Activated CD8-positive, alpha-beta T cell treated with anti-CD3 and anti-CD28 coated beads, Interleukin-2, amount 10 ng/mL, durations not matched to agents 7 days and 5 days (primary cell): Measurements from ENCODE around the gene UQCC5. TPM values are rescaled to one million over a fixed set of nuclear protein-coding genes. Genes with fewer than 3 reads are reported as not detected.
"Not testable (repeated sequence)": the region's sequence is repeated elsewhere in the genome, so short reads cannot be mapped to it uniquely, and the experiment has no call there.

Source experiments
- ATAC-seq: fragments of 150-1000 bp; cut with Tn5 transposase; one replicate; pipeline ENCODE4 v1.10.0; 2021; ENCODE audit warnings: moderate library complexity
- CTCF ChIA-PET: fragments of 350-600 bp; sonication (Branson Sonifier 250); formaldehyde crosslinking; loops from one replicate; lab custom pipeline; 2021; ENCODE audit warnings: antibody characterized with exemption; lab: Charles Lee
- POLR2A ChIA-PET: fragments of 350-600 bp; sonication (Branson Sonifier 250); formaldehyde crosslinking; loops from one replicate; lab custom pipeline; 2021; ENCODE audit warnings: antibody characterized with exemption; lab: Charles Lee
- DNase-seq: peaks from one replicate; pipeline ENCODE4 v3.0.0-alpha.2; 2020
- H3K27ac Mint-ChIP-seq: one replicate; pipeline ENCODE4 v1.8.0; 2021; ENCODE audit warnings: mild to moderate bottlenecking, mixed read lengths
- H3K27me3 Mint-ChIP-seq: one replicate; pipeline ENCODE4 v1.8.0; 2021; ENCODE audit warnings: low read depth, mixed read lengths
- H3K36me3 Mint-ChIP-seq: one replicate; pipeline ENCODE4 v1.8.0; 2021; ENCODE audit warnings: low read depth, mixed read lengths
- H3K4me1 Mint-ChIP-seq: one replicate; pipeline ENCODE4 v1.8.0; 2021; ENCODE audit warnings: low read depth, mixed read lengths
- H3K4me3 Mint-ChIP-seq: one replicate; pipeline ENCODE4 v1.8.0; 2021; ENCODE audit warnings: mild to moderate bottlenecking, mixed read lengths
- H3K9me3 Mint-ChIP-seq: one replicate; pipeline ENCODE4 v1.8.0; 2022; ENCODE audit warnings: mixed read lengths; ENCODE audit not compliant: insufficient read depth
- total RNA-seq, 2 experiments: library from RNA; stranded (reverse); gene quantifications; one replicate each; pipeline ENCODE4 v1.2.3, GENCODE V29; 2021

Gene UQCC5
- total RNA-seq, 2 experiments from 2014 or later, result 9.0 to 15.1 TPM

GRCh38 chr3:52525680-52526561, 10.5 kb upstream of the UQCC5 start:
- POLR2A ChIA-PET, result interaction anchor here (1.2 kb wide), 1 partner anchor 10 kb away, joined by 3 read pairs; the partner anchor contains the start of gene UQCC5
- no peak for DNase-seq

GRCh38 chr3:52526671-52527038, 9.8 kb upstream of the UQCC5 start:
- DNase-seq, H3K27ac Mint-ChIP-seq, H3K9me3 Mint-ChIP-seq, H3K27me3 Mint-ChIP-seq, H3K4me3 Mint-ChIP-seq, H3K4me1 Mint-ChIP-seq, ATAC-seq: not testable (repeated sequence)
- ChIA-PET CTCF (interaction anchor here (1.0 kb wide), 1 partner anchor 10 kb away, joined by 3 read pairs; the partner anchor contains the start of gene UQCC5), POLR2A (interaction anchor here (1.2 kb wide), 1 partner anchor 10 kb away, joined by 3 read pairs; the partner anchor contains the start of gene UQCC5)
- H3K36me3 Mint-ChIP-seq, result peaks cover 18% of the 10 kb centered on the region

More at GRCh38 chr3:52525680-52526561, 10.5 kb upstream of the UQCC5 start:
- H3K4me1 Mint-ChIP-seq, result no peaks in the 10 kb centered on the region
- peaks cover 18% of the 10 kb centered on the region for H3K36me3 Mint-ChIP-seq
- H3K9me3 Mint-ChIP-seq, result no peaks in the 10 kb centered on the region
- ATAC-seq, result no peak
- H3K4me3 Mint-ChIP-seq, result no peak overlapping the region
- CTCF ChIA-PET, result interaction anchor here (1.0 kb wide), 1 partner anchor 10 kb away, joined by 3 read pairs; the partner anchor contains the start of gene UQCC5
- H3K27me3 Mint-ChIP-seq, result no peaks in the 10 kb centered on the region
- H3K27ac Mint-ChIP-seq, result no peak overlapping the region

GRCh38 chr3:52527039-52527731, 9.2 kb upstream of the UQCC5 start:
- ChIA-PET POLR2A (interaction anchor here (1.2 kb wide), 1 partner anchor 9 kb away, joined by 3 read pairs; the partner anchor contains the start of gene UQCC5), CTCF (interaction anchor here (1.0 kb wide), 1 partner anchor 9 kb away, joined by 3 read pairs; the partner anchor contains the start of gene UQCC5)
- Mint-ChIP-seq H3K4me1 (peaks cover 6% of the 10 kb centered on the region), H3K9me3 (no peaks in the 10 kb centered on the region), H3K27me3 (no peaks in the 10 kb centered on the region), H3K36me3 (peaks cover 18% of the 10 kb centered on the region), H3K27ac (no peak overlapping the region), H3K4me3 (no peak overlapping the region)
- DNase-seq, result no peak
- no peak for ATAC-seq

- H3K27me3 Mint-ChIP-seq, result no peaks in the 10 kb centered on the region
- peaks cover 18% of the 10 kb centered on the region for H3K36me3 Mint-ChIP-seq
- H3K9me3 Mint-ChIP-seq, result no peaks in the 10 kb centered on the region
- no peak overlapping the region for H3K27ac Mint-ChIP-seq
- DNase-seq, result no peak
- H3K4me3 Mint-ChIP-seq, result no peak overlapping the region
- H3K4me1 Mint-ChIP-seq, result peaks cover 11% of the 10 kb centered on the region
- CTCF ChIA-PET, result no interaction called here
- POLR2A ChIA-PET, result interaction anchor here (0.5 to 0.8 kb wide), 2 partner anchors 8 to 370 kb away, joined by 3 to 5 read pairs; partner anchors contain the start of gene UQCC5
- no peak for ATAC-seq
Observed at GRCh38 chr3:52527732-52528585, 8.4 kb upstream of the UQCC5 start.

- CTCF ChIA-PET, result no interaction called here
Observed at GRCh38 chr3:52528586-52529375, 7.6 kb upstream of the UQCC5 start.

GRCh38 chr3:52529376-52530333, 6.8 kb upstream of the UQCC5 start:
- H3K27me3 Mint-ChIP-seq, result no peaks in the 10 kb centered on the region
- DNase-seq (no peak), ATAC-seq (no peak)
- peaks cover 13% of the 10 kb centered on the region for H3K36me3 Mint-ChIP-seq
- H3K4me3 Mint-ChIP-seq, result no peak overlapping the region
- ChIA-PET CTCF (no interaction called here), POLR2A (no interaction called here)
- H3K4me1 Mint-ChIP-seq, result peaks cover 14% of the 10 kb centered on the region
- no peaks in the 10 kb centered on the region for H3K9me3 Mint-ChIP-seq
- no peak overlapping the region for H3K27ac Mint-ChIP-seq

More at GRCh38 chr3:52528586-52529375, 7.6 kb upstream of the UQCC5 start:
- DNase-seq (no peak), ATAC-seq (no peak)
- H3K27me3 Mint-ChIP-seq, result no peaks in the 10 kb centered on the region
- H3K36me3 Mint-ChIP-seq, result peaks cover 18% of the 10 kb centered on the region
- POLR2A ChIA-PET, result no interaction called here
- no peak overlapping the region for H3K27ac Mint-ChIP-seq
- H3K4me1 Mint-ChIP-seq, result peaks cover 11% of the 10 kb centered on the region
- no peak overlapping the region for H3K4me3 Mint-ChIP-seq
- no peaks in the 10 kb centered on the region for H3K9me3 Mint-ChIP-seq

- no peak overlapping the region for H3K27ac Mint-ChIP-seq
- peaks cover 13% of the 10 kb centered on the region for H3K36me3 Mint-ChIP-seq
- peaks cover 29% of the 10 kb centered on the region for H3K4me1 Mint-ChIP-seq
- H3K4me3 Mint-ChIP-seq, result peak overlapping the region; percentile 80
- DNase-seq, result no peak
- no peak for ATAC-seq
- no peaks in the 10 kb centered on the region for H3K9me3 Mint-ChIP-seq
- no peaks in the 10 kb centered on the region for H3K27me3 Mint-ChIP-seq
- CTCF ChIA-PET, result no interaction called here
- POLR2A ChIA-PET, result no interaction called here
Observed at GRCh38 chr3:52530918-52531826, 5.2 kb upstream of the UQCC5 start.

- H3K4me3 Mint-ChIP-seq, result peak overlapping the region; percentile 80
- no peaks in the 10 kb centered on the region for H3K27me3 Mint-ChIP-seq
- DNase-seq (no peak), ATAC-seq (no peak)
- ChIA-PET CTCF (no interaction called here), POLR2A (interaction anchor here (0.7 kb wide), 1 partner anchor 1050 kb away, joined by 3 read pairs; no protein-coding TSS in a partner anchor)
- peaks cover 12% of the 10 kb centered on the region for H3K36me3 Mint-ChIP-seq
- no peaks in the 10 kb centered on the region for H3K9me3 Mint-ChIP-seq
- H3K27ac Mint-ChIP-seq, result peak overlapping the region; percentile 68
- peaks cover 30% of the 10 kb centered on the region for H3K4me1 Mint-ChIP-seq
Observed at GRCh38 chr3:52531860-52532516, 4.4 kb upstream of the UQCC5 start.

- CTCF ChIA-PET, result no interaction called here
- ATAC-seq, result no peak
- H3K4me1 Mint-ChIP-seq, result peaks cover 34% of the 10 kb centered on the region
- no peaks in the 10 kb centered on the region for H3K27me3 Mint-ChIP-seq
- H3K4me3 Mint-ChIP-seq, result peak overlapping the region; percentile 80
- DNase-seq, result peak; percentile 40
- peaks cover 10% of the 10 kb centered on the region for H3K36me3 Mint-ChIP-seq
- no peaks in the 10 kb centered on the region for H3K9me3 Mint-ChIP-seq
- POLR2A ChIA-PET, result interaction anchor here (0.7 kb wide), 1 partner anchor 1050 kb away, joined by 3 read pairs; no protein-coding TSS in a partner anchor
- peak overlapping the region; percentile 68 for H3K27ac Mint-ChIP-seq
Observed at GRCh38 chr3:52532517-52532837, 3.9 kb upstream of the UQCC5 start.
